Activated naive CD8-positive, alpha-beta T cell treated with anti-CD3 and anti-CD28 coated beads, Interleukin-2, amount 50 U/mL, for 24 hours (primary cell): ENCODE data around the gene RPL15.
"Not testable (repeated sequence)": the region's sequence is repeated elsewhere in the genome, so short reads cannot be mapped to it uniquely, and the experiment has no call there.

ENCODE experiments used
- ATAC-seq: fragments of 150-1000 bp; cut with Tn5 transposase; one replicate; pipeline ENCODE4 v1.10.0; 2021
- DNase-seq: peaks from one replicate; pipeline ENCODE4 v3.0.0; 2021
- H3K27ac Mint-ChIP-seq: one replicate; pipeline ENCODE4 v1.8.0; 2021; ENCODE audit warnings: mild to moderate bottlenecking, mixed read lengths
- H3K27me3 Mint-ChIP-seq: one replicate; pipeline ENCODE4 v1.8.0; 2021; ENCODE audit warnings: mixed read lengths
- H3K36me3 Mint-ChIP-seq: one replicate; pipeline ENCODE4 v1.8.0; 2021; ENCODE audit warnings: low read depth, mixed read lengths
- H3K4me1 Mint-ChIP-seq: one replicate; pipeline ENCODE4 v1.8.0; 2021; ENCODE audit warnings: mixed read lengths
- H3K4me3 Mint-ChIP-seq: one replicate; pipeline ENCODE4 v1.8.0; 2021; ENCODE audit warnings: mild to moderate bottlenecking, moderate library complexity, mixed read lengths
- H3K9me3 Mint-ChIP-seq: one replicate; pipeline ENCODE4 v1.8.0; 2021; ENCODE audit warnings: mixed read lengths

Gene RPL15

DNA sequence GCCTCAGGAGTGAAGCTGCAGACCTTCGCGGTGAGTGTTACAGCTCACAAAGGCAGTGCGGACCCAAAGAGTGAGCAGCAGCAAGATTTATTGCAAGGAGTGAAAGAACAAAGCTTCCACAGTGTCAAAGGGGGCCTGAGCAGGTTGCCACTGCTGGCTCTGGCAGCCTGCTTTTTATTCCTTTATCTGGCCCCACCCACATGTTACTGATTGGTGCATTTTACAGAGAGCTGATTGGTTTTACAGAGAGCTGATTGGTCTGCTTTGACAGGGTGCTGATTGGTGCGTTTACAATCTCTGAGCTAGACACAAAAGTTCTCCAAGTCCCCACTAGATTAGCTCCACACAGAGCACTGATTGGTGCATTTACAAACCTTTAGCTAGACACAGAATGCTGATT is 34.9 kb upstream of the RPL15 start:
- H3K9me3 Mint-ChIP-seq, ATAC-seq, H3K27me3 Mint-ChIP-seq, DNase-seq: not testable (repeated sequence)
- peak overlapping the region; percentile 8 for H3K27ac Mint-ChIP-seq
- peak overlapping the region; percentile 63 for H3K4me3 Mint-ChIP-seq
- H3K4me1 Mint-ChIP-seq = peaks cover 17% of the 10 kb centered on the region
- peaks cover 18% of the 10 kb centered on the region for H3K36me3 Mint-ChIP-seq

GRCh38 chr3:23882487-23882918 is 34.4 kb upstream of the RPL15 start:
- Mint-ChIP-seq H3K4me1 (peaks cover 17% of the 10 kb centered on the region), H3K36me3 (peaks cover 18% of the 10 kb centered on the region), H3K27ac (no peak overlapping the region), H3K9me3 (no peaks in the 10 kb centered on the region), H3K4me3 (no peak overlapping the region), H3K27me3 (no peaks in the 10 kb centered on the region)
- DNase-seq (no peak), ATAC-seq (no peak)

DNA sequence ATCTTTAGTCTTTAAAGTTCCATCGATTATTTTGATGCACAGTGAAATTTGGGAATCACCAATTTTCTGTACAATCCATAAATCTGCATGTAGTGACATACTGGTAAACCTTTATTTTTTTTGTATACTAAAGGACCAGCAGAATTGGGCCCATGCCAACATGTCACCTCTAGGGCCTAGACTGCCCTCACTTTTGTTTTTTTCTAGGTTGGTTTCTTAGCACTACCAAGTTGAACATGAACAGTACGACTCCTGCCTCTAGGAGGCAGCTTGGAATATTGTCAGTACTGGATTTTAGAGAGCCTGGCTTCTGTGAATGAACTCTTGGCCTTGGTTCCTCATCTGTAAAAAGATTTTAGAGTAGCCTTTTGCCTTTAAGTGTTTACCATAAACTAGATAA is 32.5 kb upstream of the RPL15 start:
- H3K27ac Mint-ChIP-seq = no peak overlapping the region

DNA sequence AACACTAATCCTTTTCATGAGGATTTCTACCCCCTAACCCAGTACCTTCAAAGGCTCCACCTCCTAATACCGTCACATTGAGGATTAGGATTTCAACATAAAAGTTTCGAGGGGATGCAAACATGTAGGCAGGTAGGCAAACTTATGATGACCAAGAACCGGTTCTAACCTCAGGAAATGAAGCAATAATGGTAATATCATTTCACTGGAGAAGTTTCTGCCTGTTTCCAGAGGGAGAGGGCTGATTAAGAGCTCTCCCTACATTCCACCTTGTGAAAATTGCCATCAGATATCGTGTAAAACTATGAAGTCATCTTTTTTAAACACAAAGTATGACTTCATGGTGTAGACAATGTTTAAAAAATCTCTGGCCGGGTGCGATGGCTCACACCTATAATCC is 31.7 kb upstream of the RPL15 start:
- Mint-ChIP-seq H3K4me3 (no peak overlapping the region), H3K27ac (no peak overlapping the region), H3K27me3 (no peaks in the 10 kb centered on the region), H3K36me3 (peaks cover 10% of the 10 kb centered on the region), H3K4me1 (peaks cover 14% of the 10 kb centered on the region), H3K9me3 (no peaks in the 10 kb centered on the region)
- no peak for ATAC-seq
- DNase-seq = no peak

More for the DNA sequence above, 32.5 kb upstream of the RPL15 start:
- no peaks in the 10 kb centered on the region for H3K9me3 Mint-ChIP-seq
- ATAC-seq = no peak
- DNase-seq = no peak
- H3K36me3 Mint-ChIP-seq = peaks cover 10% of the 10 kb centered on the region
- no peak overlapping the region for H3K4me3 Mint-ChIP-seq
- H3K27me3 Mint-ChIP-seq = no peaks in the 10 kb centered on the region
- peaks cover 14% of the 10 kb centered on the region for H3K4me1 Mint-ChIP-seq

- Mint-ChIP-seq H3K4me1 (peaks cover 6% of the 10 kb centered on the region), H3K27ac (no peak overlapping the region), H3K9me3 (no peaks in the 10 kb centered on the region), H3K4me3 (no peak overlapping the region), H3K36me3 (peaks cover 10% of the 10 kb centered on the region), H3K27me3 (no peaks in the 10 kb centered on the region)
- DNase-seq = no peak
- ATAC-seq = no peak
Observed at GRCh38 chr3:23886311-23886710, 30.6 kb upstream of the RPL15 start.

DNA sequence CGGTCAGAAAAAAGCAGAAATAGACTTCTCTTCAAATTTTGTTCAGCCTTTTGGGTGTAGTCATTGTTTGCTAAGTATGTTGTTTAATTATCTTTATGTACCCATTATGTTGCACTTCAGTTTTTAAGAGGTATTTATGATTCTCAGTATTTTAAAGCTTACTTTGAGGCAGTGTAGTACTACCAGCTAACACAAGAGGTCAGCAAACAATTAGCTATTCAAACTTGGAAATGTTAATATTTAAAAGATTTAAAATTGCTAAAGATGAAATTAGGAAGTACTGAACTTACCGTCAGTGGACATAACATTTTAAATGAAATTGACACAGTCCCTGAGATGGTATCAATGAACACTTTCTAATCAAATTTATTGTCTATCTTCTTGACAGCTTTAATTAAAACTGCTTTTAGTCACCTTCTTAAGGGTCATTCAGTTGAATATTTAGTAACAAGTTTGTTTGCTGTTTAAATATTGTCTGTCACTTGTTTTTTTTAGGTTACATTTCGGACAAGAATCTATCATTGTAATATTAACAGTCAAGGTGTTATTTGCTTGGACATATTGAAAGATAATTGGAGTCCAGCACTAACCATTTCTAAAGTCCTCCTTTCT is 28.2 kb upstream of the RPL15 start:
- no peaks in the 10 kb centered on the region for H3K27me3 Mint-ChIP-seq
- DNase-seq (no peak), ATAC-seq (no peak)
- H3K27ac Mint-ChIP-seq = no peak overlapping the region
- peaks cover 2% of the 10 kb centered on the region for H3K36me3 Mint-ChIP-seq
- no peaks in the 10 kb centered on the region for H3K9me3 Mint-ChIP-seq
- no peaks in the 10 kb centered on the region for H3K4me1 Mint-ChIP-seq
- H3K4me3 Mint-ChIP-seq = no peak overlapping the region

- no peak overlapping the region for H3K27ac Mint-ChIP-seq
- no peak for ATAC-seq
- no peak overlapping the region for H3K4me3 Mint-ChIP-seq
Observed at GRCh38 chr3:23889386-23889785, 27.5 kb upstream of the RPL15 start.

GRCh38 chr3:23889950-23890349 is 27.0 kb upstream of the RPL15 start:
- DNase-seq (no peak), ATAC-seq (no peak)
- H3K36me3 Mint-ChIP-seq = peaks cover 3% of the 10 kb centered on the region
- H3K9me3 Mint-ChIP-seq = no peaks in the 10 kb centered on the region
- H3K27ac Mint-ChIP-seq = no peak overlapping the region
- no peaks in the 10 kb centered on the region for H3K27me3 Mint-ChIP-seq
- no peaks in the 10 kb centered on the region for H3K4me1 Mint-ChIP-seq
- H3K4me3 Mint-ChIP-seq = no peak overlapping the region

More at GRCh38 chr3:23889386-23889785, 27.5 kb upstream of the RPL15 start:
- H3K9me3 Mint-ChIP-seq = no peaks in the 10 kb centered on the region
- H3K27me3 Mint-ChIP-seq = no peaks in the 10 kb centered on the region
- peaks cover 3% of the 10 kb centered on the region for H3K36me3 Mint-ChIP-seq
- H3K4me1 Mint-ChIP-seq = no peaks in the 10 kb centered on the region
- no peak for DNase-seq

- Mint-ChIP-seq H3K4me1 (no peaks in the 10 kb centered on the region), H3K9me3 (no peaks in the 10 kb centered on the region), H3K4me3 (no peak overlapping the region), H3K27me3 (no peaks in the 10 kb centered on the region), H3K27ac (no peak overlapping the region), H3K36me3 (peaks cover 23% of the 10 kb centered on the region)
- DNase-seq = no peak
- peak; percentile 36 for ATAC-seq
Observed at GRCh38 chr3:23894254-23895061, 22.5 kb upstream of the RPL15 start.

- H3K4me3 Mint-ChIP-seq = no peak overlapping the region
- peaks cover 25% of the 10 kb centered on the region for H3K36me3 Mint-ChIP-seq
- H3K4me1 Mint-ChIP-seq = no peaks in the 10 kb centered on the region
- no peaks in the 10 kb centered on the region for H3K9me3 Mint-ChIP-seq
- H3K27me3 Mint-ChIP-seq = no peaks in the 10 kb centered on the region
- DNase-seq (no peak), ATAC-seq (no peak)
- H3K27ac Mint-ChIP-seq = no peak overlapping the region
Observed at GRCh38 chr3:23895181-23895580, 21.8 kb upstream of the RPL15 start.

DNA sequence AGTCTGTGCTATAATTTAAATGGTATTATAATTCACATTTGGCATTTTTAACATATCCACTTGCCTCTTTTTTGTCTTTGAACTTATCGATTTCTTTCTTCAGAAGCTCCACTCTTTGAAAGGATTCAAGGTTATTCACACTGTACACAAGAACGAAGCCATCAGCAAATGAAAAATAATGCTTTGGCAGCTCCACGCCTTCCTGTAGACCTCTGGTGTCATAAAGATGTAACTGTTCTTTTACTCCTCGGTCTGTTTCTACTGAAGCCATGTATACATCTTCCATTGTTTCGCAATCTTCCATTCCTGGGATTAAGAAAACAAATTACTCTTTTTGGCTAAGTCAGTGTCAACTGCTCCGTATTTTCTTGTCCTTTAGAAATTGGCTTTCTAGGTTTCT is 16.2 kb upstream of the RPL15 start:
- Mint-ChIP-seq H3K36me3 (peaks cover 27% of the 10 kb centered on the region), H3K9me3 (no peaks in the 10 kb centered on the region), H3K27me3 (no peaks in the 10 kb centered on the region), H3K4me3 (no peak overlapping the region), H3K4me1 (no peaks in the 10 kb centered on the region), H3K27ac (no peak overlapping the region)
- ATAC-seq (no peak), DNase-seq (no peak)

- no peaks in the 10 kb centered on the region for H3K4me1 Mint-ChIP-seq
- no peaks in the 10 kb centered on the region for H3K27me3 Mint-ChIP-seq
- H3K4me3 Mint-ChIP-seq = no peak overlapping the region
- H3K36me3 Mint-ChIP-seq = peaks cover 18% of the 10 kb centered on the region
- H3K27ac Mint-ChIP-seq = no peak overlapping the region
- no peaks in the 10 kb centered on the region for H3K9me3 Mint-ChIP-seq
- ATAC-seq = no peak
- no peak for DNase-seq
Observed at GRCh38 chr3:23904545-23904944, 12.4 kb upstream of the RPL15 start.

GRCh38 chr3:23909341-23909740 is 7.6 kb upstream of the RPL15 start:
- Mint-ChIP-seq H3K27ac (no peak overlapping the region), H3K4me1 (peaks cover 2% of the 10 kb centered on the region), H3K27me3 (no peaks in the 10 kb centered on the region), H3K4me3 (no peak overlapping the region), H3K36me3 (peaks cover 10% of the 10 kb centered on the region), H3K9me3 (no peaks in the 10 kb centered on the region)
- DNase-seq (no peak), ATAC-seq (no peak)

DNA sequence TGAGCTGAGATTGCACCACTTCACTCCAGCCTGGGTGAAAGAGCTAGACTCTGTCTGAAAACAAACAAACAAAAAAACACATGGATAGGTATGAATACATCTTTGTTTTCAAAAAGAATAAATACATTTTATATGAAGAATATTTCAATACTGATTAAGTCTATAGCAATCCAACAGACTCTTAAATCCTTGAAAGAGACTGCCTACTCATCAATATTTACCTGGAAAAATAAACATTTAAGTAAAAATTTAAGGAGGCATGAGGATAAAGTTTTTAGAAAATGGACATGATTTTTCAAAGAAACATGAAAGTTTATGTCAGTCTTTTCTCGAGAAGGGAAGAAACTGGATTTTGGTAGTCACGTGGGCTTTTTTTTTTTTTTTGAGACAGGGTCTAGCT is 5.5 kb upstream of the RPL15 start:
- Mint-ChIP-seq H3K27ac (no peak overlapping the region), H3K36me3 (peaks cover 13% of the 10 kb centered on the region), H3K4me1 (peaks cover 19% of the 10 kb centered on the region), H3K27me3 (no peaks in the 10 kb centered on the region), H3K9me3 (no peaks in the 10 kb centered on the region), H3K4me3 (no peak overlapping the region)
- ATAC-seq (no peak), DNase-seq (no peak)

GRCh38 chr3:23912335-23912734 is 4.6 kb upstream of the RPL15 start:
- Mint-ChIP-seq H3K36me3 (peaks cover 16% of the 10 kb centered on the region), H3K4me1 (peaks cover 22% of the 10 kb centered on the region)
- not testable (repeated sequence) for ATAC-seq, H3K27me3 Mint-ChIP-seq, DNase-seq, H3K27ac Mint-ChIP-seq, H3K9me3 Mint-ChIP-seq, H3K4me3 Mint-ChIP-seq
